HepG2 (cell line): ENCODE measurements around the gene AFTPH. TPM values are rescaled to one million over a fixed set of nuclear protein-coding genes. Genes with fewer than 3 reads are reported as not detected.

Experiments used
- DNMT3B ChIP-seq: conservative IDR thresholded peaks from 2 replicates; pipeline ENCODE4 v1.6.1; 2016; ENCODE audit warnings: missing biosample characterization, control low read depth
- HNF4G ChIP-seq, 2 experiments: sonication (generic) in 1 of 2; formaldehyde crosslinking in 1 of 2; IDR thresholded peaks; 2 replicates each; pipeline versions ENCODE4 v1.4.0 to v1.6.1; 2011 to 2020; ENCODE audit warnings: borderline replicate concordance in 2 of 2, low read depth in 2 of 2, mild to moderate bottlenecking in 2 of 2, low read length in 1 of 2, missing genetic modification reagents in 1 of 2, moderate library complexity in 1 of 2
- IKZF5 ChIP-seq: IDR thresholded peaks from 2 replicates; pipeline ENCODE4 v1.6.1; 2018; ENCODE audit warnings: missing genetic modification reagents, mild to moderate bottlenecking, missing compliant biosample characterization
- KIAA2018 ChIP-seq: sonication (generic); formaldehyde crosslinking; IDR thresholded peaks from 2 replicates; pipeline ENCODE4 v1.5.0; 2020; ENCODE audit warnings: mild to moderate bottlenecking, missing genetic modification reagents, borderline replicate concordance
- SALL1 ChIP-seq: sonication (generic); formaldehyde crosslinking; IDR thresholded peaks from 2 replicates; pipeline ENCODE4 v1.8.0; 2022; ENCODE audit warnings: mild to moderate bottlenecking, missing genetic modification reagents
- TRIM22 ChIP-seq: fragments of 450-650 bp; IDR thresholded peaks from 2 replicates; pipeline ENCODE4 v1.6.1; 2017
- TRIM24 ChIP-seq: sonication (generic); formaldehyde crosslinking; IDR thresholded peaks from 2 replicates; pipeline ENCODE4 v1.8.0; 2022; ENCODE audit warnings: mild to moderate bottlenecking, missing genetic modification reagents
- ZBTB38 ChIP-seq: sonication (generic); formaldehyde crosslinking; IDR thresholded peaks from 2 replicates; pipeline ENCODE4 v1.5.1; 2020; ENCODE audit warnings: mild to moderate bottlenecking, missing genetic modification reagents
- ZBTB8A ChIP-seq: sonication (generic); formaldehyde crosslinking; IDR thresholded peaks from 2 replicates; pipeline ENCODE4 v1.4.0; 2020; ENCODE audit warnings: mild to moderate bottlenecking, low read depth, missing genetic modification reagents, borderline replicate concordance
- ZFP37 ChIP-seq: sonication (generic); formaldehyde crosslinking; IDR thresholded peaks from 2 replicates; pipeline ENCODE4 v1.4.0; 2020; ENCODE audit warnings: missing genetic modification reagents, borderline replicate concordance
- ZNF3 ChIP-seq: IDR thresholded peaks from 2 replicates; pipeline ENCODE4 v1.7.0; 2017; ENCODE audit warnings: inconsistent platforms
- ZNF350 ChIP-seq: sonication (generic); formaldehyde crosslinking; IDR thresholded peaks from 2 replicates; pipeline ENCODE4 v1.4.0; 2020; ENCODE audit warnings: mild to moderate bottlenecking, low read depth, missing genetic modification reagents, borderline replicate concordance
- ZNF513 ChIP-seq: sonication (generic); formaldehyde crosslinking; conservative IDR thresholded peaks from 2 replicates; pipeline ENCODE4 v1.5.0; 2020; ENCODE audit warnings: missing genetic modification reagents
- ZNF562 ChIP-seq: sonication (generic); formaldehyde crosslinking; IDR thresholded peaks from 2 replicates; pipeline ENCODE4 v1.8.0; 2022; ENCODE audit warnings: missing genetic modification reagents, borderline replicate concordance
- ZNF615 ChIP-seq: sonication (generic); formaldehyde crosslinking; IDR thresholded peaks from 2 replicates; pipeline ENCODE4 v1.5.0; 2020; ENCODE audit warnings: mild to moderate bottlenecking, missing genetic modification reagents, borderline replicate concordance
- ZNF737 ChIP-seq: sonication (generic); formaldehyde crosslinking; IDR thresholded peaks from 2 replicates; pipeline ENCODE4 v1.5.0; 2020; ENCODE audit warnings: missing genetic modification reagents, mild to moderate bottlenecking, borderline replicate concordance
- polyA plus RNA-seq, 8 experiments: library from polyadenylated mRNA; depleted of rRNA in 3 of 8; stranded (reverse) in 7 of 8; unstranded in 1 of 8; fragments of >200 nt; fragmentation: Illumina TruSeq in 4 of 8; extraction: Trizol in 4 of 8; gene quantifications; 2 replicates each; pipeline versions ENCODE4 v1.2.1 to v1.2.3, GENCODE V29; 2011 to 2016; ENCODE audit warnings: low read depth in 4 of 8, missing spikeins in 1 of 8, mixed read lengths in 1 of 8; ENCODE audit not compliant: insufficient read depth in 1 of 8
- total RNA-seq, 5 experiments: library from RNA; depleted of rRNA; stranded (reverse); fragments of >200 nt; fragmentation: Illumina TruSeq; extraction: Trizol; gene quantifications; 2 replicates each; pipeline ENCODE4 v1.2.3, GENCODE V29; 2016; ENCODE audit warnings: low read depth in 1 of 5

AFTPH gene
- total and polyA plus RNA-seq, 2 of the 13 experiments (the other 11 are each of a cell fraction or from before 2014, with no cell fraction given): 27.5 to 36.8 TPM

GRCh38 chr2:64516651-64517510 lies 7.2 kb upstream of the AFTPH start (continued):
- no peak for TF ChIP-seq TRIM22
- peak; percentile 59 for TF ChIP-seq SALL1
- no peak for TF ChIP-seq ZNF3 (CRISPR knock-in tag)
- no peak for TF ChIP-seq TRIM24 (CRISPR knock-in tag)
- no peak for TF ChIP-seq ZFP37 (CRISPR knock-in tag)
- no peak for TF ChIP-seq IKZF5
- TF ChIP-seq ZNF513 (CRISPR knock-in tag): no peak
- TF ChIP-seq ZNF350 (CRISPR knock-in tag): no peak
- no peak for TF ChIP-seq ZNF737 (CRISPR knock-in tag)
- TF ChIP-seq ZNF615 (CRISPR knock-in tag): no peak
- TF ChIP-seq ZBTB38 (CRISPR knock-in tag): no peak
- TF ChIP-seq ZBTB8A (CRISPR knock-in tag): no peak
- no peak; the same call in 1 of the 2 replicates for TF ChIP-seq HNF4G (IDR thresholded peaks at IDR 0.05; ENCODE audit: borderline replicate concordance, low read depth, low read length)
- TF ChIP-seq HNF4G (CRISPR knock-in tag; IDR thresholded peaks at IDR 0.05; ENCODE audit: borderline replicate concordance, low read depth): no peak
- TF ChIP-seq DNMT3B (CRISPR knock-in tag): no peak
- TF ChIP-seq ZNF562 (CRISPR knock-in tag): no peak
- no peak for TF ChIP-seq KIAA2018 (CRISPR knock-in tag)
